ENCODE data around the gene TNFRSF19.
"Not testable (repeated sequence)": the region's sequence is repeated elsewhere in the genome, so short reads cannot be mapped to it uniquely, and the experiment has no call there.

Gene TNFRSF19

GRCh38 chr13:23571431-23571830, 1.2 kb downstream of the TNFRSF19 start:
- no peak for DNase-seq

- DNase-seq: no peak
These were observed 2.6 kb downstream of the TNFRSF19 start for GRCh38 chr13:23572836-23573235.

- no peak for DNase-seq
These were observed 4.4 kb downstream of the TNFRSF19 start for GRCh38 chr13:23574421-23575145.

- no peak for DNase-seq
These were observed 5.4 kb downstream of the TNFRSF19 start for GRCh38 chr13:23575632-23576031.

- DNase-seq: peak; percentile 55
These were observed 8.3 kb downstream of the TNFRSF19 start for GRCh38 chr13:23578411-23579071.

- peak; percentile 41 for DNase-seq
These were observed 9.1 kb downstream of the TNFRSF19 start for GRCh38 chr13:23579072-23579895.

GRCh38 chr13:23579896-23580683, 9.9 kb downstream of the TNFRSF19 start:
- DNase-seq: no peak

GRCh38 chr13:23580684-23581060, 10.5 kb downstream of the TNFRSF19 start:
- DNase-seq: no peak

- DNase-seq: no peak
These were observed 13.3 kb downstream of the TNFRSF19 start for GRCh38 chr13:23583491-23583890.

GRCh38 chr13:23584275-23584674, 14.1 kb downstream of the TNFRSF19 start:
- no peak for DNase-seq

- DNase-seq: no peak
These were observed 16.1 kb downstream of the TNFRSF19 start for GRCh38 chr13:23586336-23586735.

GRCh38 chr13:23588666-23589065, 18.5 kb downstream of the TNFRSF19 start:
- DNase-seq: no peak

GRCh38 chr13:23592596-23592995, 22.4 kb downstream of the TNFRSF19 start:
- DNase-seq: no peak

GRCh38 chr13:23593148-23593547, 22.9 kb downstream of the TNFRSF19 start:
- no peak for DNase-seq

- not testable (repeated sequence) for DNase-seq
These were observed 24.1 kb downstream of the TNFRSF19 start for GRCh38 chr13:23594290-23594689.

- no peak for DNase-seq
These were observed 28.2 kb downstream of the TNFRSF19 start for GRCh38 chr13:23598369-23598768.

GRCh38 chr13:23599083-23599925, 29.1 kb downstream of the TNFRSF19 start:
- DNase-seq: peak; percentile 44

GRCh38 chr13:23600100-23600499, 29.9 kb downstream of the TNFRSF19 start:
- no peak for DNase-seq

- no peak for DNase-seq
These were observed 30.3 kb downstream of the TNFRSF19 start for GRCh38 chr13:23600534-23600933.

GRCh38 chr13:23605831-23606230, 35.6 kb downstream of the TNFRSF19 start:
- no peak for DNase-seq

- DNase-seq: no peak
These were observed 37.9 kb downstream of the TNFRSF19 start for GRCh38 chr13:23608138-23608537.
